Measurements from ENCODE around the gene CFAP210.

- TF ChIP-seq CTCF (IDR thresholded peaks at IDR 0.05; ENCODE audit: low read length) (no peak), EZH2 (optimal IDR thresholded peaks at IDR 0.05; ENCODE audit: low read depth, low read length) (no peak)
Observed at GRCh38 chr2:169664978-169665930, 29.0 kb downstream of the CFAP210 start.

All from MM.1S (cell line).